Prostate gland (tissue), 2 donors: ENCODE measurements around the gene KLHL29.

Source experiments
- POLR2AphosphoS5 ChIP-seq: sonication (generic); formaldehyde crosslinking; IDR thresholded peaks from one replicate; pipeline ENCODE4 v1.6.1; 2017; ENCODE audit warnings: antibody characterized with exemption
- TF ChIP-seq, protein P1 (sequence below), 4 experiments: fragments of 200-600 bp in 2 of 4; fragments of 450-650 bp in 2 of 4; sonication (generic) in 2 of 4; IDR thresholded peaks; 1 replicate in 3 of 4; 2 replicates in 1 of 4; pipeline ENCODE4 v1.5.1; 2016 to 2019; ENCODE audit warnings: antibody characterized with exemption in 4 of 4, mild to moderate bottlenecking in 2 of 4, moderate library complexity in 2 of 4

DNA sequence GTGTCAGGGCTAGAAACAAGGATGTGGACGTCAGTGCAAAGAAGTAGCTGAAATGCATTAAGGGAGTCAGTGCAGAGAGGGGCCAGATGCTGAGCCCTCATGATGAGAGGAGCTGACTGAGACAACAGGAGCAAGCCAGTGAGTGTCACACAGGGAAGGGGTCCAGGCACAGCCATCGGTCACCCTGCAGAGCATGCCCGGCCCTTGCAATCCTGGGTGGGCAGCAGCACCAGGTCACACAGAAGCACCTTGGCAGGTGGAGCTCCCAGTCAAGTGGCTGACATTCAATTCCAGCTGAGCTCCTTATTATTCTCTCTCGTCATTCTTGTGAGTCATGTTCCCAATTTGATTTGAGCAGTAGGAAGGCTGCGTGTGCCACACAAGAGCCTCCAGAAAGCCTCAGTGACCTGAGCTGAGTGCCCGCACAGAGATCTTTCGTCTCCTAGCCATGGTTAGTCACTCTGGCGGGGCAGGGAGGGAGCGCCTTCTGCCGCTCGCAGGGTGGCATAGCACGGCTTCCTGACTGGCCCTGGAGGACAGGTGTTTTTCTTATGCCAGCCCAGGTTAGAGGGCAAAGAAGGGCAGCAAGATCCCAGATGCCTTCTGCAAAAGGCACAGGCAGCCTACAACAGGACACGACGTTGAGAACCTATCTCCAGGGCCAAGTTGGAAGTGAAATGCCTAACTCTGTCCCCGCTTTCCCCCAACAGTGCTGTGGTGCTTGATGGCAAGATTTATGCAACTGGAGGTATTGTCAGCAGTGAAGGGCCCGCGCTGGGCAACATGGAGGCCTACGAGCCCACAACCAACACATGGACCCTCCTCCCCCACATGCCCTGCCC, 321.0 kb downstream of the KLHL29 start:
- TF ChIP-seq, protein P1, sequence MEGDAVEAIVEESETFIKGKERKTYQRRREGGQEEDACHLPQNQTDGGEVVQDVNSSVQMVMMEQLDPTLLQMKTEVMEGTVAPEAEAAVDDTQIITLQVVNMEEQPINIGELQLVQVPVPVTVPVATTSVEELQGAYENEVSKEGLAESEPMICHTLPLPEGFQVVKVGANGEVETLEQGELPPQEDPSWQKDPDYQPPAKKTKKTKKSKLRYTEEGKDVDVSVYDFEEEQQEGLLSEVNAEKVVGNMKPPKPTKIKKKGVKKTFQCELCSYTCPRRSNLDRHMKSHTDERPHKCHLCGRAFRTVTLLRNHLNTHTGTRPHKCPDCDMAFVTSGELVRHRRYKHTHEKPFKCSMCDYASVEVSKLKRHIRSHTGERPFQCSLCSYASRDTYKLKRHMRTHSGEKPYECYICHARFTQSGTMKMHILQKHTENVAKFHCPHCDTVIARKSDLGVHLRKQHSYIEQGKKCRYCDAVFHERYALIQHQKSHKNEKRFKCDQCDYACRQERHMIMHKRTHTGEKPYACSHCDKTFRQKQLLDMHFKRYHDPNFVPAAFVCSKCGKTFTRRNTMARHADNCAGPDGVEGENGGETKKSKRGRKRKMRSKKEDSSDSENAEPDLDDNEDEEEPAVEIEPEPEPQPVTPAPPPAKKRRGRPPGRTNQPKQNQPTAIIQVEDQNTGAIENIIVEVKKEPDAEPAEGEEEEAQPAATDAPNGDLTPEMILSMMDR (IDR thresholded peaks at IDR 0.05): no peak
- TF ChIP-seq POLR2AphosphoS5: no peak
